ENCODE data around the gene FOXO3B.
"Not testable (repeated sequence)": the region's sequence is repeated elsewhere in the genome, so short reads cannot be mapped to it uniquely, and the experiment has no call there.

Gene FOXO3B
- total RNA-seq = 0.28 to 1.6 (median 0.78) reads per million in 18 experiments

GRCh38 chr17:18681767-18682571 is at the start of gene FOXO3B:
TSS of gene FOXO3B (minus strand) at chr17:18682314. CDS start at chr17:18681651, 663 bp downstream.
- peak; percentile 73 to 79 for DNase-seq

- DNase-seq = not testable (repeated sequence)
These were observed 41.4 kb upstream of the FOXO3B start for GRCh38 chr17:18723509-18723908.

GRCh38 chr17:18722612-18723011 is 40.5 kb upstream of the FOXO3B start:
- not testable (repeated sequence) for DNase-seq

GRCh38 chr17:18721775-18722547 is 39.8 kb upstream of the FOXO3B start:
- not testable (repeated sequence) for DNase-seq

GRCh38 chr17:18719428-18720110 is 37.5 kb upstream of the FOXO3B start:
- DNase-seq = not testable (repeated sequence)

- not testable (repeated sequence) for DNase-seq
These were observed 36.7 kb upstream of the FOXO3B start for GRCh38 chr17:18718643-18719427.

GRCh38 chr17:18712354-18712999 is 30.4 kb upstream of the FOXO3B start:
- DNase-seq = peak; percentile 55 to 67

- not testable (repeated sequence) for DNase-seq
These were observed 26.1 kb upstream of the FOXO3B start for GRCh38 chr17:18708215-18708614.

- DNase-seq = not testable (repeated sequence)
These were observed 23.8 kb upstream of the FOXO3B start for GRCh38 chr17:18705955-18706354.

GRCh38 chr17:18698473-18699103 is 16.5 kb upstream of the FOXO3B start:
- not testable (repeated sequence) for DNase-seq

GRCh38 chr17:18695143-18695542 is 13.0 kb upstream of the FOXO3B start:
- DNase-seq = not testable (repeated sequence)

- DNase-seq = not testable (repeated sequence)
These were observed 554 bp upstream of the FOXO3B start for GRCh38 chr17:18682668-18683067.

- not testable (repeated sequence) for DNase-seq
These were observed 4.7 kb downstream of the FOXO3B start for GRCh38 chr17:18677381-18677780.

GRCh38 chr17:18676928-18677327 is 5.2 kb downstream of the FOXO3B start:
- DNase-seq = not testable (repeated sequence)

GRCh38 chr17:18672395-18673227 is 9.5 kb downstream of the FOXO3B start:
- not testable (repeated sequence) for DNase-seq

- DNase-seq = not testable (repeated sequence)
These were observed 13.5 kb downstream of the FOXO3B start for GRCh38 chr17:18668625-18669024.

GRCh38 chr17:18667535-18667934 is 14.6 kb downstream of the FOXO3B start:
- DNase-seq = not testable (repeated sequence)

- not testable (repeated sequence) for DNase-seq
These were observed 15.8 kb downstream of the FOXO3B start for GRCh38 chr17:18666326-18666725.

GRCh38 chr17:18661924-18662624 is 20.0 kb downstream of the FOXO3B start:
- not testable (repeated sequence) for DNase-seq
